Adipocyte (in vitro differentiated cells): Measurements from ENCODE around the gene GTF2H2C_2.
"Not testable (repeated sequence)": the region's sequence is repeated elsewhere in the genome, so short reads cannot be mapped to it uniquely, and the experiment has no call there.

ENCODE experiments used
- DNase-seq: peaks from one replicate; pipeline ENCODE4 v3.0.0-alpha.2; 2015; ENCODE audit warnings: low read depth
- H3K27me3 ChIP-seq: replicated peaks from 2 replicates; pipeline ENCODE4 v1.7.0; 2013; ENCODE audit warnings: mild to moderate bottlenecking, low read length, moderate library complexity; ENCODE audit not compliant: control insufficient read depth, insufficient read depth
- H3K36me3 ChIP-seq: 2 replicates; pipeline ENCODE4 v1.7.0; 2013; ENCODE audit warnings: low read length, mild to moderate bottlenecking, moderate library complexity; ENCODE audit not compliant: control insufficient read depth, insufficient read depth, severe bottlenecking
- H3K4me1 ChIP-seq: 2 replicates; pipeline ENCODE4 v1.7.0; 2013; ENCODE audit warnings: mild to moderate bottlenecking, low read length, moderate library complexity; ENCODE audit not compliant: control insufficient read depth, insufficient read depth
- H3K4me3 ChIP-seq: 2 replicates; pipeline ENCODE4 v1.7.0; 2013; ENCODE audit warnings: mild to moderate bottlenecking, low read length, moderate library complexity
- H3K9ac ChIP-seq: 2 replicates; pipeline ENCODE4 v1.7.0; 2013; ENCODE audit warnings: mild to moderate bottlenecking, low read length, moderate library complexity
- H3K9me3 ChIP-seq: 2 replicates; pipeline ENCODE4 v1.7.0; 2013; ENCODE audit warnings: mild to moderate bottlenecking, low read length, moderate library complexity; ENCODE audit not compliant: control insufficient read depth

GTF2H2C_2 gene

GRCh38 chr5:70469926-70470509 lies 54.9 kb downstream of the GTF2H2C_2 start:
- H3K4me3 ChIP-seq, H3K9ac ChIP-seq, H3K9me3 ChIP-seq, H3K4me1 ChIP-seq, DNase-seq, H3K27me3 ChIP-seq, H3K36me3 ChIP-seq: not testable (repeated sequence)
